ENCODE measurements around the gene FCAMR.

The FCAMR gene

DNA sequence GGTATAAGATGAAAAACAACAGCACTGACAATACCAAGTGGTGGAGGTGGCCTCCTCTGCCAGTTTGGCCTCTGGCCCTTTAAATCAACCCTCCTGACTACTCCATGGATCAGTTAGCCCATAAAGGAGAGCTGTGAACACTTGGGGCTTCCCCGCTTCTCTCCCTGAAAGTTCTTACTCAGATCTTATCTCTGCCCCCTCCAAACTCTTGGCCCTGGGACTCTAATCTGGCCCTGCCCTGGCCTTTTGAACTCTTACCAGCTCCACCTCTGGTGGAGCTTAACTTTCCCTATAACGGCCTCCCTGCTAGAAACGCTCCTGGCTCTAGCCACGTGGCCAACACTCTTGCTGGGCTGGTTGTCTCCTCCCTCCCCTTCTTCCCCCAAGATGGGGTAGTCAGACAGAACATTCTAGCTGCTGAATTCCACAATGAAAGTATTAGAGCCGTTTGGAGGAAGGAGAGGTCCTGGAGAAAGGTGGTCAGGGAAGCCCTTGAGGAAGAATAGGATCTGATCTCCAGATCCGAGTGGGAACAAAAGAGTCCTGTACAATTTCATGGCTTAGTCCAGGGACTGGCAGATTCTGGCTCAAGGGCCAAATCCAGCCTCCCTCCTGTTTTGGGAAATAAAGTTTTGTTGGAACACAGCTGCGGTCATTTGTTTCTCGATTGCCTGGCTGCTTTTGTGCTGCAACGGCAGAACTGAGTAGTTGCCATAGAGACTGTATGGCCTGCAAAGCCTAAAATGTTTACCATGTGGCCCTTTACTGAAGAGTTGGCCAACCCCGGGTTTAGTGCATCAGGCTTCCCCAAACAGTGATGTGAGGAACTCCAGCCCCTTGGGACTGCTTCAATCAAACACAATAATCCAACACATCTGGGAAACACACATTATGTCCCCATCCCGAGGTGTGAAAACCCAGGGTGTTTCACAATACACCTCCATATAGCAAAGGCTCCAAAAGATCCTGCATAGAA is 14.5 kb downstream of the FCAMR start:
- FAIRE-seq = no peak

DNA sequence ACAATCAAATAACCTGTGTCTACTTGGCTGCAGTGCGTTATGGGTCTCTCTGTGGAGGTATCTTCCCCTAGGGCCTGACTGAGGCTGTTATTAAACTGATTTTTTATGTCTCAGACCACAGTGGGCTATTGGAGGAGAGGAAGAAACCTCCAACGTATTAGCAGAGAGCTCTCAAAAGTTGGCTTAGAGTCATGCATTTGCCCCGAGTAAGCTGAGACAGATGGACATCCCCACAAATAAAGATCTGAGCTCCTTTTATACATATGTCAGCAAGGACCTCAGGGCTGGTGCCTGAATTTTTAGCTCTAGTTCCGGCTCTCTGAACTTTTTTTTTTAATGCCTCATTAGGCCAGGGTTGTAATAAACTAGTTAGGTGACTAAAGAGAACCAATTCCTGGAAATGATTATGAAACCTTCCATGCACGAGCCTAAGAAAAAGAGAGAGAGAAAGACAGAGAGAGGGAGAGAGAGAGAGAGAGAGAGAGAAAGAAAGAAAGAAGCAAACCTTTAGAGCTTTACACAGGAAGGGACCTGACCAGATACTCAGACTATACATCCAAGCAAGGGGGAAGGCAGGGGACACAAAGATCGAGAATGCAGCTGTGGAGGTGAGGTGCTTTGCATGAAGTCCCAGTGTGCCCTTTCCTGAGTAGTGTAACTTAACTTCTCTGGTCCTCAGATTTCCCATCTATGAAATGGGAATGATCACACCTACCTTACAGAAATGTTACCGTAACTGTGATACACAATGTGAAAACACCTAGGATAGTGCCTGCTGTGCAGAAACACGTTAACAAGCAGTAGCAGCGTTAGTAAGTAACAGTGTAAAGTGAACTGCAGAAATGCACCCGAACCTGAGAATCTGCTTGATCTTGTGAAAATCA is 15.6 kb downstream of the FCAMR start:
- FAIRE-seq = no peak

- no peak for FAIRE-seq
Measured at GRCh38 chr1:206953626-206954025, 16.6 kb downstream of the FCAMR start.

DNA sequence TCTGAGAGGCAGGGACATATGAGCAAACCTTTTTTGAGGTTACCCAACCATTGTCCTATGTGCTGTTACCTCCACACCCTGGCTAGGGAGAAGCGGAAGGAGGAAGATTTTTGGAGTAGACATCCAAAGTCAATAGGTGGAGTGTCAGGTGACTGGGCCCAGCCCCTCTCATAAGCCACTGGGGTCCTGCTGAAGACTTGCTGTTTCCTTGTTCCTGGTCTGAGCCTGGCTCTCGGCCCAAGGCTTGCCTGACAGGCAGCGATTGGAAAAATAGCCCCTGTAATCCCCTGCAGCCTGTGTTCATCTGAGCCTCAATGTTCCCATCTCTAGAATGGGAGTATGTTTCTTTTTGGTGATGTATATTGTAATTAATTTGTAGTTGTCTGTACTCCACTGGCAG is 17.1 kb downstream of the FCAMR start:
- FAIRE-seq = no peak

- FAIRE-seq = no peak
Measured at GRCh38 chr1:206952171-206952570, 18.1 kb downstream of the FCAMR start.

- FAIRE-seq = no peak
Measured at GRCh38 chr1:206951318-206952100, 18.8 kb downstream of the FCAMR start.

GRCh38 chr1:206949641-206950040 is 20.6 kb downstream of the FCAMR start:
- FAIRE-seq = no peak

- no peak for FAIRE-seq
Measured at GRCh38 chr1:206949208-206949607, 21.1 kb downstream of the FCAMR start.

DNA sequence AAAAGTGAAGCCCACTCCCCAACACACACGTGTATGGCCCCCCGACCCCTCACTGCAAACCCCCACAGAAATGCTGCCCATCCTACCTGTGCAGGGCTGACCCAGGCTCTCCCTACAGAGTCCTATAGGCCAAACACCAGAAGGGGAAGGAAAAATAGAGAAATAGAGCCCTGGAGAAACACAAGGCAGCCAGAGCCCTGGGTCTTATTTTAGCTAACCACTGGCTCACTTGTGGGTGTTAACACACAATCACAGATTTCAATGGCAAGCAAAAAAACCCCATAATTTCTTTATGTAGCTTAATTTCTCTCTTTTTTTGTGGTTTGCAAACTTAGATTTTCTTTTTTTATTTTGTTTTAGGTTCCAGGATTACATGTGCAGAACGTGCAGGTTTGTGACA is 23.0 kb downstream of the FCAMR start:
- no peak for FAIRE-seq

DNA sequence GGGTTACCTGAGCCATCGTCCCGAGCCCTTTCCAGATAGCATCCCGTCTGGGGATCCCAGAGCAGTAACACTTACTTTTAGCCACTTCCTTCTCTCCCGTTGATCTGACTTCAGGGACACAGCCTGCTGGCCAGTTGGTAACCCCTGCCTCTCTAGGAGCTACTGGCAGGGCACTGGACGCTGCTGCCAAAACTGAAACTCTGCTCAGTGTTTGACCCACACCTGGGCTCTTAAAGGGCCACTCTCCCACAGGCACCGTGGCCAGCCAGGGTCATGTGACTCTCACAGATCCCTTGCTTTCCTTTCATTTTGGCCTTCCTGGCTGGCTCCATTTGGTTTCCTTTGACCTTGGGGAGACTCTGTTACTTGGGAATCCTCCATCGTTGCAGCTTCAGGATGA is 24.0 kb downstream of the FCAMR start, which contains the start of gene PIGR:
TSS of gene PIGR (minus strand) at position 206 of the 400 bp plus-strand sequence. CDS start 5,935 bp downstream, outside the sequence.
- FAIRE-seq = no peak

DNA sequence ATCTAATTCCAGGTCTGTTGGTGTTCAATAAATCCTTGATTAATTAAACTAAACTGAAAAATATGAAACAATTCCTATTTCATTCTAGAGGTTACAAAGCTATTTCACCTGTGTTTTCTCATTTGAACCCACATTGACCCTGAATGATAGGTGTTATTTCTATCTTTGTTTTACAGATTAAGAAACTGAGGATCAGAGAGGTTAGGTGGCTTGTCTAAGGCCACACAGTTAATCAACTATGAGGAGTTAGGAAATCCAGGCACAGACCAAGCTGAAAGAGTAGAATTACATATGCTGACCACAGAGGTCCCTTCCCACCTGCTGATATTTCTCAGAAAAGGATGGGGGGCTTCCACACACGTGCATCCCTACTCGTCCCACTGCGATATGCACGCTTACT is 24.5 kb downstream of the FCAMR start:
- no peak for FAIRE-seq

GRCh38 chr1:206944703-206945102 is 25.6 kb downstream of the FCAMR start:
- FAIRE-seq = no peak

- FAIRE-seq = no peak
Measured at GRCh38 chr1:206941766-206942418, 28.4 kb downstream of the FCAMR start.

- FAIRE-seq = no peak
Measured at GRCh38 chr1:206940588-206940936, 29.7 kb downstream of the FCAMR start.

DNA sequence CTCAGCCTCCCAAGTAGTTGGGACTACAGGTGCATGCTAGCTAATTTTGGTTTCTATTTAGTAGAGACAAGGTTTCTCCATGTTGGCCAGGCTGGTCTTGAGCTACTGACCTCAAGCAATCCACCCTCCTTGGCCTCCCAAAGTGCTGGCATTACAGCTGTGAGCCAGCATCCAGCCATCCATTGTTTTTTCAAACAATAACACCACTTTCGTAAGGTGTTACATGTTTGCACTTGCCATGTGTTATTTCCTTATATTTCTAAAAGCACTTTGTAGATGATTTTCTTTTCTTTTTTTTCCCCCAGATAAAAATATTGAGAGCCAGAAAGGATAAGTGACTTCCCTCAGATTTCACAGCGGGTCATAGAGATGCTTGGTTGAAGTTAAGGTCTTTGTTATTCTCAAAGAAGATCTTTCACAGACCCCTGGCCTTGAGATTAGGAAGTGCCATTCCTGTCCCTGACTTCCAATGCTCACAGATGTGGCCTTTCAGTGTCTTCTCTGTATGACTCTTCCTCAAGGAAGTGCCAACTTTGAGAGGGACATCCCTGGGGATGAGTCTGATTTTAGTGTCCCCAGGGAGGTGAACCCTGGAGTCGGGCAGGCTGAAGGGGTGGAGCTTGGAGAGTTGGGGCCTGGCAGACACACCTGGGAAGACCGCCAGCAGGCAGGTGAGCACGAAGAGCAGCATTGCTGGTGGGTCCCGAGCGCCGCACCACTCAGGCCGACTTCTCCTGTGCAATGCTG is 30.2 kb downstream of the FCAMR start:
- no peak for FAIRE-seq

- no peak for FAIRE-seq
Measured at GRCh38 chr1:206939131-206939530, 31.1 kb downstream of the FCAMR start.

DNA sequence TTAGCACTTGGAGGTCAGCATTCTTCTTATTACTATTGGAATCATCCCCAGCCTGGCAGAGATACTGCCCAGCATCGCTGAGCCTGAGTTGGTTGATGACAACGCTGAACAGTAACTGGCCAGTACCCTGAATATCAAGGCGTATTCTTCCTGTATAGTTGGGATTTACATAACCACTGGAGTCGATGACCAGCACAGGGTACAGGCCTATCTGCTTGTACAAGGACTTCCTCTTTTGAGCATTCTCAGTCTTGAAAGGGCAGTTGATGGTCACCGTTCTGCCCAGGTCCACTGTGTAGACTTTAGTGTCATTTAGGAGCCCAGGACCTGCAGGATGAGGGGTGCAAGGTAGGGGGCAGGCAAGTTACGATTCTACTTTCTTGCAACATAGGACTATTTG is 32.8 kb downstream of the FCAMR start:
- no peak for FAIRE-seq

GRCh38 chr1:206935491-206936067 is 34.7 kb downstream of the FCAMR start:
- no peak for FAIRE-seq

GRCh38 chr1:206933333-206933945 is 36.8 kb downstream of the FCAMR start:
- no peak for FAIRE-seq

GRCh38 chr1:206932177-206932576 is 38.1 kb downstream of the FCAMR start:
- FAIRE-seq = no peak

DNA sequence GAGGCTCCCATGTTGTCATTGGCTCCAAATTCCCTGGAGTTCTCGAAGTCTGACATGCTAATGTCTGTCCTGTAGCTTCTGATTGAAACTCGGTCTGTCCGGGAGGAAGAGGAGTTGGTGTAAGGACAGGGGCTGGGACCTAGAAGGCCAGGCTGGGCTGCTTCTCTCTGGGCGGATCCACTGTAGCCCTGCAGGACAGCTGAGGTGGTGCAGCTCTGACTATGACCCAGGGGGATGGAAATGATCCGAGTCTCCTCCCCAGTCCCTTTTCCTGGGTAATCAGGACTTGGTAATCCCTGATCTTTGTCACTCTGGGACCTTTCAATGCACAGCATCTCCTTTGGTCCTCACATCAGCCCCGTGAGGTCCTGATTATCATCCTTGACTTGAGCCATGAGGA is 38.6 kb downstream of the FCAMR start:
- FAIRE-seq = no peak
